Prostate gland (tissue), 2 donors: ENCODE measurements around the gene PRKCQ.

Source experiments
- CTCF ChIP-seq, 4 experiments: fragments of 200-600 bp in 2 of 4; fragments of 450-650 bp in 2 of 4; sonication (generic) in 2 of 4; IDR thresholded peaks; 1 replicate in 3 of 4; 2 replicates in 1 of 4; pipeline ENCODE4 v1.5.1; 2016 to 2019; ENCODE audit warnings: antibody characterized with exemption in 4 of 4, mild to moderate bottlenecking in 2 of 4, moderate library complexity in 2 of 4
- POLR2A ChIP-seq: fragments of 450-650 bp; IDR thresholded peaks from one replicate; pipeline ENCODE4 v1.6.1; 2016; ENCODE audit warnings: antibody characterized with exemption, mild to moderate bottlenecking

DNA sequence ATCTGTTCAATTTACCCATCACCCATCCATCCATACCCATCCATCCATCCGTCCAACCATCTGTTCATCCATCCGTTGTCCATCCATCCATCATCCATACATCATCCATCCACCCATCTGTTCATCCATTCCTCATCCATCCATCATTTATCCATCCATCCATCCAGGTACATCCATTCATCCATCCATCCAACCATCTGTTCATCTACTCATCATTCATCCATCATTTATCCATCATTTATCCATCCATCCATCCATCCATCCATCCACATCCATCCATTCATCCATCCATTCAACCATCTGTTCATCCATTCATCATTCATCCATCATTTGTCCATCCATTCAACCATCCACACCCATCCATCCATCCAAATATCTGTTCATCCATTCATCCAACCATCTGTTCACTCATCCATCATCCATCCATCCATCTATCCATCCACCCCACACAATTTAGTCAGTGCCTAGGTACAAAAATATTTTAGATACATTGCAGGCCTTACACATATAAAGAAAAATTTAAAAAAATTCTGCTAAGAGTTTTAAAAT lies 119.1 kb downstream of the PRKCQ start:
- TF ChIP-seq CTCF (IDR thresholded peaks at IDR 0.05) (no peak), POLR2A (no peak)
